ENCODE results near the gene SHC3. TPM values are rescaled to one million over a fixed set of nuclear protein-coding genes. Genes with fewer than 3 reads are reported as not detected.

SHC3 gene
- total RNA-seq, 4 donors from 2014 or later: 1.1 to 4.7 (median 2.5) TPM

- no peak for TF ChIP-seq CTCF (IDR thresholded peaks at IDR 0.05; ENCODE audit: low read depth)
These were observed 168.6 kb downstream of the SHC3 start for GRCh38 chr9:89010056-89010455.

- TF ChIP-seq CTCF (IDR thresholded peaks at IDR 0.05; ENCODE audit: low read depth): no peak
These were observed 169.1 kb downstream of the SHC3 start for GRCh38 chr9:89009546-89009840.

- TF ChIP-seq CTCF (IDR thresholded peaks at IDR 0.05; ENCODE audit: low read depth): no peak
These were observed 169.7 kb downstream of the SHC3 start for GRCh38 chr9:89008744-89009545.

GRCh38 chr9:89008055-89008743, 170.4 kb downstream of the SHC3 start:
- TF ChIP-seq CTCF (IDR thresholded peaks at IDR 0.05; ENCODE audit: low read depth): no peak

GRCh38 chr9:89006996-89007967, 171.3 kb downstream of the SHC3 start:
- no peak for TF ChIP-seq CTCF (IDR thresholded peaks at IDR 0.05; ENCODE audit: low read depth)

- TF ChIP-seq CTCF (IDR thresholded peaks at IDR 0.05; ENCODE audit: low read depth): no peak
These were observed 172.4 kb downstream of the SHC3 start for GRCh38 chr9:89006267-89006666.

GRCh38 chr9:89005323-89005722, 173.3 kb downstream of the SHC3 start:
- no peak for TF ChIP-seq CTCF (IDR thresholded peaks at IDR 0.05; ENCODE audit: low read depth)
